Nephron progenitor cell (in vitro differentiated cells): ENCODE results near the gene TSPEAR.

Source experiments
- DNase-seq: peaks from one replicate; pipeline ENCODE4 v3.0.0; 2021
- H3K27ac Mint-ChIP-seq: 2 replicates; pipeline ENCODE4 v1.8.0; 2021; ENCODE audit warnings: mild to moderate bottlenecking, moderate library complexity, mixed read lengths
- H3K27me3 Mint-ChIP-seq: 2 replicates; pipeline ENCODE4 v1.8.0; 2021; ENCODE audit warnings: mild to moderate bottlenecking, low read depth, mixed read lengths; ENCODE audit not compliant: poor library complexity
- H3K36me3 Mint-ChIP-seq: 2 replicates; pipeline ENCODE4 v1.8.0; 2021; ENCODE audit warnings: low read depth, mixed read lengths
- H3K4me1 Mint-ChIP-seq: 2 replicates; pipeline ENCODE4 v1.8.0; 2021; ENCODE audit warnings: mixed read lengths
- H3K4me3 Mint-ChIP-seq: 2 replicates; pipeline ENCODE4 v1.8.0; 2021; ENCODE audit warnings: mild to moderate bottlenecking, moderate library complexity, mixed read lengths
- H3K9me3 Mint-ChIP-seq: 2 replicates; pipeline ENCODE4 v1.8.0; 2021; ENCODE audit warnings: mild to moderate bottlenecking, moderate library complexity, mixed read lengths
- CTCF ChIP-seq: fragments of 200-600 bp; sonication (generic); IDR thresholded peaks from 2 replicates; pipeline ENCODE4 v1.5.0; 2021; ENCODE audit warnings: antibody characterized with exemption

Gene TSPEAR

DNA sequence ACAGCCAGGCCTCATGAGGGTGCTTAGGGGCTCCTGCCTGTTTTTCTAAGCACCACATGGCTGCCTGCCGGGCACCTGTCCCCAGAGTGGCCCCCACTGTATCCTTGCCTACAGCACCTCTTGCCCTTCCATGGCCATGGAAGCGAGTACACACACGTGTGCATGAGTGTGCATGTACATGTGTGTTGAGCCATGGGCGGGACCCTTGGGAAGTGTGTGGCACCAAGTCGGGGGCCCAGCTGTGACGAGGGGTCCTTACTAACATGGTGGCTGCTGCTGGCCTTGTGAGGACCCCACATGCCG, 197.2 kb downstream of the TSPEAR start:
- Mint-ChIP-seq H3K27ac (no peak overlapping the region), H3K36me3 (no peaks in the 10 kb centered on the region), H3K27me3 (peaks cover 13% of the 10 kb centered on the region), H3K9me3 (no peaks in the 10 kb centered on the region), H3K4me3 (no peak overlapping the region), H3K4me1 (peaks cover 27% of the 10 kb centered on the region)
- TF ChIP-seq CTCF: no peak
- DNase-seq: no peak

DNA sequence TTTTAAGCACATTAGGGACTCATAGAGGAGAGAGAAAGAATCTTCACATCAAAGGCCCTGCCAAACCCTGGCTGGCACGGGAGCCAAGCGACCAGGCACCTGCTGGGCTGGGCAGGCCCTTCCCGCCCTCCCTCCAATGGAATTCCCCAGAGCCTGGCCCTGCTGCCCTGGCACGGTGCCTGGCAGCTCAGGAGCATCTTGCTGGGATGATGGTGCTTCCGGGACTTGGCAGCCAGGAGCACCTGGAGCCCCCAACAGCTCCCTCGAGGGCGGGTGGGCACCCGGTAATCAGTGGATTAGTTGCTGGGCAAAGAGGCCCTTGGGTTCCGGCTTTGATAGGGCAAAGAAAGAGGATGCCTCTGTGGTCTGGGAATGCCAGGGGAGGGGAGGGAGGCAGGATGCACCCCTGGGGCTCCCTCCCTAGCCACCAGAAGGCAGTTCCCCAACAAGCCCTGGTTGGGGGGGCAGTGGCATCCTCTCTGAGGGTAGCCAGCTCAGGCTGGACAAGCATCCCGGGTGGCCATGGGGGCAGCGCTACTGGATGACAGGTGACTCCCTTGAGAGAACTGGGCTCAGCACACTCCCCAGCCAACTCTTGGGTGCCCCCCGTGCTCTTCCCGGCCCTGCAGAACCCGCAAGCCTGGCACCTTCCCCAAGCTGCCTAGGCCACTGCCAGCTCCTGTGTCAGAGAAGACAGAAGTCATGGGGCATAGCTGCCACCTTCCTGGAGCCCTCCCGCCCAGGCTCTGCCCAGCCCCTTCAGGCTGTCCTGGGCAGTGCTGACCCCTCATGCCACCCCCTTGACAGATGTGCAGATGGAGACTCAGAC, 197.8 kb downstream of the TSPEAR start:
- Mint-ChIP-seq H3K4me1 (peaks cover 25% of the 10 kb centered on the region), H3K9me3 (no peaks in the 10 kb centered on the region), H3K36me3 (no peaks in the 10 kb centered on the region), H3K27me3 (peaks cover 9% of the 10 kb centered on the region), H3K27ac (no peak overlapping the region), H3K4me3 (no peak overlapping the region)
- no peak for DNase-seq
- no peak for TF ChIP-seq CTCF

DNA sequence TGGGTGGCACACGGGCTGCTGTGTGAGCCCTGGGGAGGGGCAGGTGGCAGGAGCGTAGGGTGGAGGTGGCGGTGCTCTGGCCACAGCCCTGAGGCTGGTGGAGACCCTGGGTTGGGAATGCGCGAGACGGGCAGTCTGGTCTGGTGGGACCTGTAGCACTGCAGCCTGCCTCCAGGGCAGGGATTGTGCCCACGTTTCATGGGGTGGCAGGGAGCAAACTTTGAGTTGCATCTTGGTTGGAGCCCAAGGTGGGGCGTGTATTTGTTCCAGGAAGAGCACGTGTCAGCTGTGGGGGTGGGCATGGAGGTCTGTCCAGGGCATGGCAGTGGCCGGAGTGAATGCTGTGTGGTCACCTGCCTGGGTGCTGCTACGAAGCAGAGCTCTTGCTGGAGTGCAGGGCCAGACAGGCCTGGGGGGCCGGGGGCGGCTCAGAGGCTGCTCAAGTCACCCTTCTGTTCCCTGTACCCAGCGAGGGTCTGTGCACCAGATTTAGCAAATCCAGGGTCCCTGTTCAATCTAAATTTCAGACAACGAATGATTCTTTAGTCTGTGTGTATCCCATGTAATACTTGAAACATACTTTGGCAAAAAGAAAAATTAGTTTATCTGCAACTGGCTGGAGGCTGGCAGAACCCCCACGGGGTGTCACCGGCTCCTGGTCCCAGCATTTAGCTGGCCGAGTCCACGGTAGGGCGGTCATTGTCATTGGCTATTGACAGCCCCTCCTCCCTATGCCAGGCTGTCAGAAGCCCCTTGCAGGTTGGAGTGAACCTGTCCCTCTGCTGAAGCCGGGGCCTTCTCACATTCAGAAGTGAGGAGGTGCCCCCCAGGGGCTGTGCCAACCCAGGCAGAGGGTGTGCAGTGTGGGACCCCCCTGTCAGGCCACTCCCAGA, 198.6 kb downstream of the TSPEAR start:
- H3K27ac Mint-ChIP-seq: no peak overlapping the region
- no peak for TF ChIP-seq CTCF
- no peak overlapping the region for H3K4me3 Mint-ChIP-seq
- peaks cover 17% of the 10 kb centered on the region for H3K4me1 Mint-ChIP-seq
- H3K27me3 Mint-ChIP-seq: peaks cover 9% of the 10 kb centered on the region
- no peaks in the 10 kb centered on the region for H3K36me3 Mint-ChIP-seq
- no peak for DNase-seq
- no peaks in the 10 kb centered on the region for H3K9me3 Mint-ChIP-seq

DNA sequence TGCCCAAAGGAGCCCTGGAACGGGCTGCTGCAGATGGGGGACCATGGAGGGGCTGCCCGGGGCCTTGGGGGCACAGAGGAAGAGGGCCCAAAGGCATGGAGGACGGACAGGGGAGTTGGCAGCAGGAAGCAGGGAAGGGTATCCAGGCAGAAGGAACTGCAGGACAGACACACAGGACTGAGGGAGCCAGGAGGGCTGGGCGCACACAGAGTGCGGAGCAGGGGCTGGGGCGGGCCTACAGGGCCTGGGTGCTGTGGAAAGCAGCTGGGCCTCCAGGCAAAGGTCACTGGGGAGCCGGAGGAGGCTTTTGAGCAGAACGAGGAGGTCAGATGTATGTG, 199.5 kb downstream of the TSPEAR start:
- H3K4me1 Mint-ChIP-seq: peaks cover 11% of the 10 kb centered on the region
- no peak overlapping the region for H3K27ac Mint-ChIP-seq
- no peaks in the 10 kb centered on the region for H3K36me3 Mint-ChIP-seq
- H3K4me3 Mint-ChIP-seq: no peak overlapping the region
- DNase-seq: no peak
- H3K27me3 Mint-ChIP-seq: peaks cover 9% of the 10 kb centered on the region
- H3K9me3 Mint-ChIP-seq: no peaks in the 10 kb centered on the region
- TF ChIP-seq CTCF: no peak

DNA sequence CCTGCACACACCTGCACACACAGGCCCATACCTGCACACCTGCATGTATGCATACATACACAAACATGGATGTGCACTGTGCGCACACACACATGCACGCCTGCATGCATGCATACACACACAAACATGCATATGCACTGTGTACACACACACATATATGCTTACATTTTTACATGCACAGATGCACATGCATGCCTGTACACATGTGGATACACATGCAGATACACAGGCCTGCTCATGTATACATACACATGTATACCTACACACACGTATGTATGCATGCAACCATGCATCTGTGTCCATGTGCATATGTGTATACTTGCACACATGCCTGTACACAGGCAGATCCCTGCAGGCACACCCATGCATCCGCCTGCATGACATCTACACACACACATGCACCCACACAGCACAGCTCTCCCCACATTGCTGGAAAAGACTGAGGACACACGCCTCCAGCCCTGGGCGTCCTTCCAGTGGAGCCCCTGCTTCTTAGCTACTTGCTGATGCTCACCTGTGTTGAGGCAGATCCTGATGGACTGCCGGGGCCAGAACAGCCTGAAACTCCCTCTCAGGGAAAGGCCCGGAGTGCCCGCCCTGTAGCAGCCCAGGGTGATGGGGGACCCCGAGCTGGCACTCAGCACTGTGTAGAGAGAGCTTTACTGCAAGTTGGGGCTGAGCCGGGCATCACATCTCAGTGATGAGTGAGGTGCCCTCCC, 200.0 kb downstream of the TSPEAR start:
- TF ChIP-seq CTCF: no peak
- peaks cover 14% of the 10 kb centered on the region for H3K4me1 Mint-ChIP-seq
- DNase-seq: no peak
- H3K27me3 Mint-ChIP-seq: peaks cover 4% of the 10 kb centered on the region
- H3K36me3 Mint-ChIP-seq: no peaks in the 10 kb centered on the region
- H3K4me3 Mint-ChIP-seq: no peak overlapping the region
- no peaks in the 10 kb centered on the region for H3K9me3 Mint-ChIP-seq
- H3K27ac Mint-ChIP-seq: no peak overlapping the region
